GM12865 (cell line): Measurements from ENCODE around the gene HUS1.

Experiments
- DNase-seq: peaks from one replicate; pipeline ENCODE4 v3.0.0; 2010; ENCODE audit warnings: low read depth
- H3K4me3 ChIP-seq: 2 replicates; pipeline ENCODE4 v1.5.1; 2011; ENCODE audit warnings: mild to moderate bottlenecking, low read depth, low read length, control low read depth
- TF ChIP-seq, protein P1 (sequence below): IDR thresholded peaks from 2 replicates; pipeline ENCODE4 v1.5.1; 2011; ENCODE audit warnings: low read length, control low read depth, low read depth, inconsistent platforms; ENCODE audit not compliant: insufficient read depth; ENCODE audit errors: missing control alignments

Gene HUS1

DNA sequence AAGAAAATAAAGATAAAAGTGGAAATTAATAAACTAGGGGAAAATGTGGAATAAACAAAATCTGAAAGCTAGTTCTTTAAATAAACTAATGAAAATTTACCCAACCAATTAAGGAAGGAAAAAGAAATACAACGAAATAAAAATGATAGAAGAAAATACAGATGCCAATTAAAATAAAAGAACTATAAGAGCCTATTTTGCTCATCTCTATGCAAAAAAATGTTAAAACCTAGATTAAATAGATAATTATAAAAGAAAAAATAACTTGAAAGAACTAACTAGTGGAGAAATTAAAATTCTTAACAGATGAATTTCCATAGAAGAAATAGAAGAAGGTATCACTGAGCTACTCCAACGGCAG, 63.8 kb downstream of the HUS1 start:
- TF ChIP-seq, protein P1, sequence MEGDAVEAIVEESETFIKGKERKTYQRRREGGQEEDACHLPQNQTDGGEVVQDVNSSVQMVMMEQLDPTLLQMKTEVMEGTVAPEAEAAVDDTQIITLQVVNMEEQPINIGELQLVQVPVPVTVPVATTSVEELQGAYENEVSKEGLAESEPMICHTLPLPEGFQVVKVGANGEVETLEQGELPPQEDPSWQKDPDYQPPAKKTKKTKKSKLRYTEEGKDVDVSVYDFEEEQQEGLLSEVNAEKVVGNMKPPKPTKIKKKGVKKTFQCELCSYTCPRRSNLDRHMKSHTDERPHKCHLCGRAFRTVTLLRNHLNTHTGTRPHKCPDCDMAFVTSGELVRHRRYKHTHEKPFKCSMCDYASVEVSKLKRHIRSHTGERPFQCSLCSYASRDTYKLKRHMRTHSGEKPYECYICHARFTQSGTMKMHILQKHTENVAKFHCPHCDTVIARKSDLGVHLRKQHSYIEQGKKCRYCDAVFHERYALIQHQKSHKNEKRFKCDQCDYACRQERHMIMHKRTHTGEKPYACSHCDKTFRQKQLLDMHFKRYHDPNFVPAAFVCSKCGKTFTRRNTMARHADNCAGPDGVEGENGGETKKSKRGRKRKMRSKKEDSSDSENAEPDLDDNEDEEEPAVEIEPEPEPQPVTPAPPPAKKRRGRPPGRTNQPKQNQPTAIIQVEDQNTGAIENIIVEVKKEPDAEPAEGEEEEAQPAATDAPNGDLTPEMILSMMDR = no peak
- H3K4me3 ChIP-seq = no peak overlapping the region

DNA sequence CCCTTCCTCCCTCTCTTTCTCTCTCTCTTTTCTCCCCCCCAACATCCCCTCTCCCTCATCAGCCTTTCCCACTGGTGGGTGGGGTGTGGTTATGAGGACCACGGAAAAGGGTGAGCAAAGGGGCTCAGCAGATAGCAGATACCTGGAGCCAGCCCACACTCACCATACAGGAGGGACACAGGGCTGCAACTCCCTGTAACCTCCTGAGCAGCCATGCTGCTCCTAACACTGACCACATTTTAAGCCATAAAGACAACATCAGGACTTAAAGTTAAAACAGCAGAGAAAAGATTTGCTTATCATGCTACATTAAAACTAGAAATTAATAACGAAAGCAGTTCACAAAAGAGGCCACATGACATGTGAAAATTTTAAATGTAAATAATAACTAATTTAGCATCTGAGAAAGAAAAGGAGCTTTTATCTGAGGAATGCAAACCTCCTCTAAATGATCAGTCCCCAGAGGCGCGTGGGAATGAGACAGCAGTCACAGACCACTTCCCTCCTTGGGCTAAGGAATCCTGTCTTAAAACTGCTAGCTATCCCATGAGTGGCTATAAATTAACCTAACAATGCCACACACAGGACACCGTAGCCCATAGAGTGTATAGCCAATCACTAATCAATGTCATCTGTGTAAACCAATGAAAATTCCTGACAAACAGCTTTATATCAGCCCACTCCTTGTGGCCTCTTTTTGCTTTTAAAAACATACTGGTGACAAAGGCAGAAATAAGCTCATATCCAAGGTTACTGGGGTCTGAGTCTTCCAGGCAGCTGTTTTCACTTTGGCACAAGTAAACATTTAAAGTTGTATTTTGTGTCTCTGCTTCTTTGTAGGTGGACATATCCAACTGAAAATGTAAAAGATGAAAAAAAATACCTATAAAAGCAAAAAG, 64.4 kb downstream of the HUS1 start:
- no peak overlapping the region for H3K4me3 ChIP-seq
- TF ChIP-seq, protein P1 = no peak
- no peak for DNase-seq

More for the DNA sequence above, 63.8 kb downstream of the HUS1 start:
- DNase-seq = no peak
